ENCODE measurements around the gene MRPL10. TPM values are rescaled to one million over a fixed set of nuclear protein-coding genes. Genes with fewer than 3 reads are reported as not detected.

Gene MRPL10
- total RNA-seq, 6 experiments from 2014 or later: 39.4 to 48.0 (median 43.7) TPM

- no peak for TF ChIP-seq CTCF (IDR thresholded peaks at IDR 0.05)
- no peaks in the 10 kb centered on the region; the same call in 1 of the 2 replicates for H3K36me3 Mint-ChIP-seq (ENCODE audit: low read depth)
- H3K9me3 Mint-ChIP-seq: no peaks in the 10 kb centered on the region
- H3K4me1 Mint-ChIP-seq (ENCODE audit: low read depth): peaks cover 30% of the 10 kb centered on the region
- H3K27me3 Mint-ChIP-seq (ENCODE audit: insufficient read depth): no peaks in the 10 kb centered on the region; the same call in 1 of the 2 replicates
- no peak overlapping the region for H3K4me3 Mint-ChIP-seq
- no peak for DNase-seq
- H3K27ac Mint-ChIP-seq: no peak overlapping the region
Measured at GRCh38 chr17:47819475-47819874, 11.9 kb downstream of the MRPL10 start.

- Mint-ChIP-seq H3K4me3 (no peak overlapping the region), H3K9me3 (no peaks in the 10 kb centered on the region), H3K4me1 (ENCODE audit: low read depth) (peaks cover 30% of the 10 kb centered on the region), H3K27me3 (ENCODE audit: insufficient read depth) (peaks cover 1% of the 10 kb centered on the region), H3K36me3 (ENCODE audit: low read depth) (no peaks in the 10 kb centered on the region; the same call in 1 of the 2 replicates), H3K27ac (no peak overlapping the region)
- no peak for DNase-seq
- no peak for TF ChIP-seq CTCF (IDR thresholded peaks at IDR 0.05)
Measured at GRCh38 chr17:47818002-47818695, 13.2 kb downstream of the MRPL10 start.

- Mint-ChIP-seq H3K4me3 (no peak overlapping the region), H3K4me1 (ENCODE audit: low read depth) (peaks cover 18% of the 10 kb centered on the region), H3K9me3 (no peaks in the 10 kb centered on the region), H3K27me3 (ENCODE audit: insufficient read depth) (peaks cover 1% of the 10 kb centered on the region), H3K27ac (no peak overlapping the region), H3K36me3 (ENCODE audit: low read depth) (peaks cover 9% of the 10 kb centered on the region)
- no peak for DNase-seq
- TF ChIP-seq CTCF (IDR thresholded peaks at IDR 0.05): no peak
Measured at GRCh38 chr17:47816947-47817346, 14.4 kb downstream of the MRPL10 start.

GRCh38 chr17:47816111-47816735, 15.1 kb downstream of the MRPL10 start:
- TF ChIP-seq CTCF (IDR thresholded peaks at IDR 0.05): no peak
- H3K9me3 Mint-ChIP-seq: no peaks in the 10 kb centered on the region
- no peak overlapping the region for H3K4me3 Mint-ChIP-seq
- DNase-seq: no peak
- peaks cover 9% of the 10 kb centered on the region for H3K36me3 Mint-ChIP-seq (ENCODE audit: low read depth)
- H3K27ac Mint-ChIP-seq: no peak overlapping the region
- H3K4me1 Mint-ChIP-seq (ENCODE audit: low read depth): peaks cover 10% of the 10 kb centered on the region
- H3K27me3 Mint-ChIP-seq (ENCODE audit: insufficient read depth): peaks cover 1% of the 10 kb centered on the region

- Mint-ChIP-seq H3K4me1 (ENCODE audit: low read depth) (peaks cover 10% of the 10 kb centered on the region), H3K9me3 (no peaks in the 10 kb centered on the region), H3K27ac (no peak overlapping the region), H3K27me3 (ENCODE audit: insufficient read depth) (peaks cover 4% of the 10 kb centered on the region), H3K36me3 (ENCODE audit: low read depth) (peaks cover 9% of the 10 kb centered on the region), H3K4me3 (no peak overlapping the region)
- no peak for TF ChIP-seq CTCF (IDR thresholded peaks at IDR 0.05)
- DNase-seq: no peak
Measured at GRCh38 chr17:47815106-47815918, 16.0 kb downstream of the MRPL10 start.
